ENCODE data around the gene MAFG. TPM values are rescaled to one million over a fixed set of nuclear protein-coding genes. Genes with fewer than 3 reads are reported as not detected.

The MAFG gene
- total RNA-seq, 2 experiments from 2014 or later, result 12.4 to 14.1 TPM

DNA sequence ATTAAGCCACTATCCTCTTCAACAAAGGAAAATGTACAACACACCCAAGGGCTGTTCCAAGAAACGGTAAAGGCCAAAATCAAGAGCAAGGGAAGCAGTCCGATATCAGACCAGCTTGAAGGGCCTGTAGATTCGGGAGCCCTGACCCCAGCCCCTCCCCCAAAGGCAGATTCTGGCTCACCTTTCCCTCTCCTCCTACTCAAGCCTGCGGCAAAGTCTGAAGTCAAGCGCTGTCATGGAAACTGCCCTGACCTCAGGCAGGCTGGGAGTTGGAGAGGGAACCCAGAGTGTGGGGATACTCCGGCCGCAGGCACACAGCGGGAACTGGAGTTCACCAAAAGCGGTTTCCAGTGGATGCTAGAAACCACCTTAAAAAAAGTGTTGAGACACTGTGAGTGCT is 37.9 kb downstream of the MAFG start:
- TF ChIP-seq, protein P1, sequence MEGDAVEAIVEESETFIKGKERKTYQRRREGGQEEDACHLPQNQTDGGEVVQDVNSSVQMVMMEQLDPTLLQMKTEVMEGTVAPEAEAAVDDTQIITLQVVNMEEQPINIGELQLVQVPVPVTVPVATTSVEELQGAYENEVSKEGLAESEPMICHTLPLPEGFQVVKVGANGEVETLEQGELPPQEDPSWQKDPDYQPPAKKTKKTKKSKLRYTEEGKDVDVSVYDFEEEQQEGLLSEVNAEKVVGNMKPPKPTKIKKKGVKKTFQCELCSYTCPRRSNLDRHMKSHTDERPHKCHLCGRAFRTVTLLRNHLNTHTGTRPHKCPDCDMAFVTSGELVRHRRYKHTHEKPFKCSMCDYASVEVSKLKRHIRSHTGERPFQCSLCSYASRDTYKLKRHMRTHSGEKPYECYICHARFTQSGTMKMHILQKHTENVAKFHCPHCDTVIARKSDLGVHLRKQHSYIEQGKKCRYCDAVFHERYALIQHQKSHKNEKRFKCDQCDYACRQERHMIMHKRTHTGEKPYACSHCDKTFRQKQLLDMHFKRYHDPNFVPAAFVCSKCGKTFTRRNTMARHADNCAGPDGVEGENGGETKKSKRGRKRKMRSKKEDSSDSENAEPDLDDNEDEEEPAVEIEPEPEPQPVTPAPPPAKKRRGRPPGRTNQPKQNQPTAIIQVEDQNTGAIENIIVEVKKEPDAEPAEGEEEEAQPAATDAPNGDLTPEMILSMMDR (IDR thresholded peaks at IDR 0.05), result no peak
- Mint-ChIP-seq H3K36me3 (ENCODE audit: low read depth) (peaks cover 56% of the 10 kb centered on the region), H3K4me1 (ENCODE audit: low read depth) (peaks cover 15% of the 10 kb centered on the region), H3K27ac (peak overlapping the region; percentile 39), H3K4me3 (peak overlapping the region; percentile 85), H3K9me3 (no peaks in the 10 kb centered on the region), H3K27me3 (no peaks in the 10 kb centered on the region)
- ChIA-PET CTCF (interaction anchor here (1.4 kb wide), 1 partner anchor 13 kb away, joined by 3 read pairs; no protein-coding TSS in a partner anchor), POLR2A (interaction anchor here (0.6 to 3.1 kb wide), 7 partner anchors 9 to 227 kb away, joined by 3 to 14 read pairs (median 4); partner anchors contain the start of gene ARHGDIA)
- DNase-seq (no peak), ATAC-seq (no peak)
- intact Hi-C loops (cut with micrococcal nuclease), result no loop called here

- POLR2A ChIA-PET, result interaction anchor here (0.6 to 3.1 kb wide), 10 partner anchors 9 to 227 kb away, joined by 3 to 14 read pairs (median 4); partner anchors contain the start of gene ARHGDIA
- Mint-ChIP-seq H3K4me1 (ENCODE audit: low read depth) (peaks cover 15% of the 10 kb centered on the region), H3K27ac (peak overlapping the region; percentile 42), H3K4me3 (peak overlapping the region; percentile 85), H3K27me3 (no peaks in the 10 kb centered on the region), H3K9me3 (no peaks in the 10 kb centered on the region), H3K36me3 (ENCODE audit: low read depth) (peaks cover 61% of the 10 kb centered on the region)
- TF ChIP-seq, protein P1 (IDR thresholded peaks at IDR 0.05), result no peak
- CTCF ChIA-PET, result no interaction called here
- no peak for DNase-seq
- ATAC-seq, result no peak
- intact Hi-C loops (cut with micrococcal nuclease), result no loop called here
These were observed 38.4 kb downstream of the MAFG start for GRCh38 chr17:81888988-81889595.

DNA sequence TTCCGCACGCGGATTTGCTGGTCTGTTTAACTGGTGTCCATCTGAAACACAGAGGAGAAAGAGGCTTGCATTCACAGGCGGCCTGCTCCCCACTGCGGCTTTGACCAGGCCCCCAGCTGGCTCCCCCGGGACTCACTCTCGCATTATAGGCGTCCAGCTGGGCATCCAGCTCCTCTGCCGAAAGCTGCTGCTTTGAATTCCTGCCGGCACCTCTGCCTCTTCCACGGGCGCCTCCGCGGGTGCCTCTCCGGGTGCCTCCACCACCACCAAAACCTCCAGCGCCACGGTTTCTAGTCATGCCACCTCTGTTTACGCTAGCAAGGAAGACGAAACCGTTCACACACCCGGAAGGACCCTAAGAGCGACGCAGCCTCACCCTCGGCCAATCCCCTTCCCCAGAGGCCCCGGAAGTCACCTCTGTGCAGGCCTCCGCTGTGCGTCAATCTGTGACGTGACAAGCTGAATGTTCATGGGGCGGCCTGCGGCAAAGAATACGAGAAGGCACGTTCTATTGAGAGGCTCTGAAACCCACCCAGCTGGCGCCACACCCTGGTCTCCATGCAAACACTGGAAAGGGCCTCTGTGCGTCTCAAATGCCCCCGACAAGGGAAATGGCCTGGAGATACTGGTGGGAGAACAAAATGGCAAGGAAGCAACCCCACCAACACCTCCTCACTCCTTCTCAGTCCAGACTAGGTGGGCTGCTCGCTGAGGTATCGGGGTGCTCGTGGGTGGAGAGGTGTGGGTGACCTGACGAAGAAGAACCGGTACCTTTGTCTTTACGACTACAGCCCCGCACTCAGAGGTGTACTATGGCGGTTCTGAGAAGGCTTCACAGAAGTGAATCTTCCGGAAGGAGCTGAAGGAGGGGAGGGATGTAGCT is 39.2 kb downstream of the MAFG start:
- Mint-ChIP-seq H3K36me3 (ENCODE audit: low read depth) (peaks cover 63% of the 10 kb centered on the region), H3K4me1 (ENCODE audit: low read depth) (peaks cover 13% of the 10 kb centered on the region), H3K27ac (peak overlapping the region; percentile 42), H3K9me3 (no peaks in the 10 kb centered on the region), H3K4me3 (peak overlapping the region; percentile 85), H3K27me3 (no peaks in the 10 kb centered on the region)
- no peak for ATAC-seq
- TF ChIP-seq, protein P1 (IDR thresholded peaks at IDR 0.05), result no peak
- ChIA-PET POLR2A (interaction anchor here (0.6 to 3.1 kb wide), 8 partner anchors 8 to 211 kb away, joined by 3 to 14 read pairs (median 4); partner anchors contain the start of gene ARHGDIA), CTCF (no interaction called here)
- intact Hi-C loops (cut with micrococcal nuclease), result no loop called here
- no peak for DNase-seq

DNA sequence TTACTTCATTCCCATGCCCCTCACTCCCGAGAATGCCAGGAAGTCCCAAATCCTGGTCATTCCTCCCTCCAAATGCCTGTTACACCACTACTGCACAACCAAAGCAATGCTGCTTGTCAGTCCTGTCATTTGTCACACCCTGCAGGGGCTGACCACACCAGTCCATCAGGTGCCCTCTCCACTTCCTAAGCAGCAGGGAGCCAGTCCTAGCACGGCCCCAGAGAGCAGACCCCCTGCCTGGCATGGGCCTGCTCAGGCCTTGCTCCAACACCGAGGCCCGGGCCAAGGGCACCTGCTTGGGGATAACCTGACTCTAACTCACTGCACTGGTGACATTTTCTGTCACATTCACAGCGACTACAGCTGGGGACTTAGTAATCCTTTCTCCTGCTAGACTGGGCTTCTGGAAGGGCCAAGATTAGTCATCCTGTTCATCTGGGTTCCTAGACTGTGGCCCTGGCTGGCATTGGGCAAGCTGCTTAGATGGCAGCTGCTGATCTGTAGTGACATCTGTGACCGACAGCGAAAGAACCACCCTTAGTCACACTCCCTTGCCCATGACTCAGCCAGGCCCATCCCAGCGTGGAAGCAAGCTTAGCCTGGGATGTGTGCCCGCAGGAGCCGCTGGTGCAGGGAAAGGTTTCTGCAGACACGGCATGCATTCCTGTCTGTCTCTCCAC is 41.5 kb downstream of the MAFG start:
- H3K27me3 Mint-ChIP-seq, result no peaks in the 10 kb centered on the region
- ATAC-seq (no peak), DNase-seq (no peak)
- H3K27ac Mint-ChIP-seq, result peak overlapping the region; percentile 0
- POLR2A ChIA-PET, result interaction anchor here (0.7 to 5.6 kb wide), 7 partner anchors 10 to 30 kb away, joined by 3 to 73 read pairs (median 10); partner anchors contain the start of genes ARHGDIA and P4HB
- H3K4me3 Mint-ChIP-seq, result no peak overlapping the region
- intact Hi-C loops (cut with micrococcal nuclease), result no loop called here
- TF ChIP-seq, protein P1 (IDR thresholded peaks at IDR 0.05), result no peak
- no peaks in the 10 kb centered on the region for H3K9me3 Mint-ChIP-seq
- peaks cover 10% of the 10 kb centered on the region for H3K4me1 Mint-ChIP-seq (ENCODE audit: low read depth)
- CTCF ChIA-PET, result interaction anchor here (1.3 kb wide), 1 partner anchor 34 kb away, joined by 3 read pairs; no protein-coding TSS in a partner anchor
- peaks cover 72% of the 10 kb centered on the region for H3K36me3 Mint-ChIP-seq (ENCODE audit: low read depth)
